Neutrophil (primary cell): Measurements from ENCODE around the gene ARHGEF17.

Source experiments
- H3K27ac ChIP-seq: fragments of 200-600 bp; sonication (generic); 2 replicates; pipeline ENCODE4 v1.5.1; 2016; ENCODE audit warnings: mild to moderate bottlenecking, moderate library complexity
- H3K27me3 ChIP-seq: fragments of 200-600 bp; sonication (generic); 2 replicates; pipeline ENCODE4 v1.6.0; 2016; ENCODE audit warnings: mild to moderate bottlenecking
- H3K36me3 ChIP-seq: fragments of 200-600 bp; sonication (generic); 2 replicates; pipeline ENCODE4 v1.5.1; 2017
- H3K4me1 ChIP-seq, 2 experiments: fragments of 200-600 bp in 1 of 2; sonication (generic) in 1 of 2; 1 replicate in 1 of 2; 2 replicates in 1 of 2; pipeline versions ENCODE4 v1.5.1 to v1.6.1; 2013 to 2016; ENCODE audit warnings: low read depth in 1 of 2, low read length in 1 of 2, mild to moderate bottlenecking in 1 of 2, moderate library complexity in 1 of 2; ENCODE audit not compliant: control insufficient read depth in 1 of 2, insufficient read depth in 1 of 2
- H3K4me3 ChIP-seq, 2 experiments: fragments of 200-600 bp in 1 of 2; sonication (generic) in 1 of 2; 1 replicate in 1 of 2; 2 replicates in 1 of 2; pipeline ENCODE4 v1.5.1; 2013 to 2016; ENCODE audit warnings: low read depth in 1 of 2, low read length in 1 of 2, mild to moderate bottlenecking in 1 of 2, moderate library complexity in 1 of 2
- H3K9me3 ChIP-seq: fragments of 200-600 bp; sonication (generic); 2 replicates; pipeline ENCODE4 v1.5.1; 2016
- CTCF ChIP-seq: fragments of 200-600 bp; sonication (generic); IDR thresholded peaks from 2 replicates; pipeline ENCODE4 v1.5.1; 2016; ENCODE audit warnings: antibody characterized with exemption

The ARHGEF17 gene

DNA sequence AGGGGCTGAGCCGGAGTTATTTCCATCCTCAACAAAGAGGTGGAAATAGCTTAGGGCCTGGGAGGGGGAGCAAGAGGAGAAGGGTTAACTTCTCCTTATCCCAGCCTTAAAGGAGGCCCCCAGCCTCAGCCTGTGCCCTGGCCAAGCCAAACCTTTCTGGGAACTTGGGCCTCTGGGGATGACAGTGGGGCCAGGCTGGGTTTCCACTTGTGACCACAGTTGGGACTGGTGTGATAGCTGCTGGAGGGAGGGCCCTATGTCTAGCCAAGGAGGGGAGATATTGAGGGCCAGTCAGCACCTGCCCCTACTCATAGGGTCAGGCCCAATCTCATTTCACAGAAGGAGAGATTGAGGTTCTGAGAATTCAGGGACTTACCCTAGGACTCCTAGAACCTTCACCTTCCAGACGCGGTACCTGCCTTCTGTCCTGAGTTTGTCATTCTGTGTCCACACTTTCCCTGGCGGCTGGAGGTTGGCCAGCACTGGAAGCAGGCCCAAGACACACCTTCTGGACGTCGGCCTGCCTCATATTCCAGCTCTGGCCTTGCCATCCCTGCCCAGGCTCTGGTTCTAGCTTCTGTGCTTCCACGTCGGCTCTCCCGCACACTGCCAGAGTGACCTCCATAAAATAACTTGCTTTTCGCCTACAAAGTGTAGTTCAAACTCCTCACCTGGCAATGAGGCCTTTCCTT lies 71.3 kb downstream of the ARHGEF17 start:
- Histone ChIP-seq H3K9me3 (no peaks in the 10 kb centered on the region), H3K36me3 (peaks cover 17% of the 10 kb centered on the region), H3K27me3 (no peaks in the 10 kb centered on the region), H3K4me1 (peaks cover 78 to 80% of the 10 kb centered on the region in 2 experiments), H3K4me3 (peak overlapping the region; percentile 96 to 98), H3K27ac (peak overlapping the region; percentile 99)
- no peak for TF ChIP-seq CTCF

DNA sequence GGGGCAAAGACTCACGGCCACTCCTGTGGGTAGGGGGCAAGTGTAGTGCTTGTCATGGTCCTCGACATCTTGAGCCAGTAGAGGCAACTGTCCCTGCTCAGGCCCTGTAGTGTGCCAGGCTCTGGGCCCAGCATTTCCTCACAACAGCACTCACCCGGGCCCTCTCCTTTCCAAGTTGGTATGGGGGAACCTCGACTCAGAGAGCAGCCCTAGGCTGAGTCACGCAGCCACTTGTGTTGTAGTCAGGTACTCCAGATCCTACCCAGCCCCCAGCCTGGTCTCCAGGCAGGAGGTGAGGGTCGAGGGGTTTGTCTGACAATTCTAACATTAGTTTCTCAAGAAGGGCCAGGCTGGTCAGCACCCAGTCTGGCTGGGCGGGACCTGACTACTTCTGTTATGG lies 72.3 kb downstream of the ARHGEF17 start:
- no peak for TF ChIP-seq CTCF
- Histone ChIP-seq H3K4me3 (peak overlapping the region; percentile 80 to 96), H3K4me1 (peaks cover 88 to 89% of the 10 kb centered on the region in 2 experiments), H3K36me3 (peaks cover 23% of the 10 kb centered on the region), H3K9me3 (no peaks in the 10 kb centered on the region), H3K27me3 (no peaks in the 10 kb centered on the region), H3K27ac (peak overlapping the region; percentile 99)

DNA sequence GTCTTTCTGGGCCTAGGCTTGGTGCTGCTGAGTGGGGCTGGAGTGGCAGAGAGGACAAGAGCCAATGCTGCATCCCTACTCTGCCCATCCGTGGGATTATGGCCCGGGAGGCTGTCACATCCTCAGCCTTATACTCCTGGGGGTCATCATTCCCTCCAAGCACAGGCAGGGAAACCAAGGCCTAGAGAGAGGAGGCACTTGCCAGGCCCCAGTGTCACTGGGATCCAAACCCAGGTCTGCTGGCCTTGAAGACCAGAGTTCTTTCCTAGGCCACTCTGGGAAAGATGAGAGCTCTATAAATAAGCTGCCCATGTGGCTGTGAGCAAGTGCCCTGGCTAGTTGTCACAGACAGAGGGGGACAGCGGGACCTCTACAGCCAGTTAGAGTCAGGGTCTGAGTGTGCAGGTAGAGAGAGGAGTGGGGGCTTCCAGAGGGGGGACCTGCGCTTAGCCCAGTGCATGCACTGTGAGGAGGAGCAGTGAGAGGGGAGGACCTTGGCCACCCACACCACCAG lies 72.9 kb downstream of the ARHGEF17 start:
- H3K9me3 ChIP-seq, result no peaks in the 10 kb centered on the region
- peaks cover 23% of the 10 kb centered on the region for H3K36me3 ChIP-seq
- no peaks in the 10 kb centered on the region for H3K27me3 ChIP-seq
- peak overlapping the region; percentile 80 to 96 for H3K4me3 ChIP-seq
- no peak for TF ChIP-seq CTCF
- peak overlapping the region; percentile 99 for H3K27ac ChIP-seq
- H3K4me1 ChIP-seq, result peaks cover 88 to 89% of the 10 kb centered on the region in 2 experiments

DNA sequence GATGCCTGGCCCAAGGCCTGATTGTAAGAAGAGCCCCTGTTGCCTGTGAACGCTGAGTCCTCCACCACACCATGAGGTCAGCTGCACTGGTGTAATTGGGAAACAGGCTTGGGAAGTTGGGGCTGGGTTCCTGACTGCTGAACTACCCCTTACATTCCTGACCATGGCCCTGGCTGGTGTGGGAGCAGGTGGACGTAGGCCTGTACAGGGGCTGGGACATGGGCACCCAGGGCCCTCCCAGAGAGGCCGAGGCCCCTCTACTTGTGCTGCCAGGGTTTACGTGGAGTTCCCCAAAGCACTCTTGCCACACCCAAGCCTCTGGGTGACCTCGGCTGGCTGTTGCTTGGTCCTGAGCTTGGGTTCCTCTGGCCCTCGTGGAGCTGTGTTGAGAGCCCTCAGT lies 73.5 kb downstream of the ARHGEF17 start:
- peaks cover 93 to 95% of the 10 kb centered on the region in 2 experiments for H3K4me1 ChIP-seq
- H3K27me3 ChIP-seq, result no peaks in the 10 kb centered on the region
- peak overlapping the region; percentile 99 for H3K27ac ChIP-seq
- peak overlapping the region; percentile 80 to 96 for H3K4me3 ChIP-seq
- H3K36me3 ChIP-seq, result peaks cover 23% of the 10 kb centered on the region
- no peak for TF ChIP-seq CTCF
- no peaks in the 10 kb centered on the region for H3K9me3 ChIP-seq

- Histone ChIP-seq H3K27ac (peak overlapping the region; percentile 99), H3K36me3 (peaks cover 23% of the 10 kb centered on the region), H3K27me3 (no peaks in the 10 kb centered on the region), H3K4me3 (peak overlapping the region; percentile 80 to 96), H3K4me1 (peaks cover 99 to 100% of the 10 kb centered on the region in 2 experiments), H3K9me3 (no peaks in the 10 kb centered on the region)
- no peak for TF ChIP-seq CTCF
Measured at GRCh38 chr11:73382183-73382582, 74.1 kb downstream of the ARHGEF17 start.
